K562 (cell line): ENCODE measurements around the gene APPBP2. TPM values are rescaled to one million over a fixed set of nuclear protein-coding genes. Genes with fewer than 3 reads are reported as not detected.

Source experiments
- ATF1 ChIP-seq, 2 experiments: fragments of 450-650 bp in 1 of 2; IDR thresholded peaks; 2 replicates each; pipeline ENCODE4 v1.6.1; 2016; ENCODE audit warnings: missing compliant biosample characterization in 1 of 2, missing genetic modification characterization in 1 of 2
- CBFA2T3 ChIP-seq: fragments of 450-650 bp; IDR thresholded peaks from 2 replicates; pipeline ENCODE4 v1.6.1; 2017
- CHD2 ChIP-seq: IDR thresholded peaks from 2 replicates; pipeline ENCODE4 v1.6.1; 2011; ENCODE audit warnings: low read depth, low read length
- DPF2 ChIP-seq: fragments of 450-650 bp; IDR thresholded peaks from 2 replicates; pipeline ENCODE4 v1.6.1; 2016
- HNRNPH1 ChIP-seq: fragments of 200-400 bp; formaldehyde crosslinking; optimal IDR thresholded peaks from 2 replicates; pipeline ENCODE3; 2017; ENCODE audit warnings: low read depth, mild to moderate bottlenecking, low read length, moderate library complexity
- JUND ChIP-seq, 2 experiments: IDR thresholded peaks; 2 replicates in 1 of 2; 3 replicates in 1 of 2; pipeline ENCODE4 v1.6.1; 2011; ENCODE audit warnings: borderline replicate concordance in 2 of 2, low read depth in 2 of 2, low read length in 2 of 2, improper control_type of control experiment in 1 of 2, missing biosample characterization in 1 of 2, missing genetic modification characterization in 1 of 2, missing genetic modification reagents in 1 of 2
- MBD2 ChIP-seq: sonication (generic); IDR thresholded peaks from 2 replicates; pipeline ENCODE4 v1.6.1; 2016; ENCODE audit warnings: low read depth, borderline replicate concordance
- NELFE ChIP-seq: IDR thresholded peaks from 2 replicates; pipeline ENCODE4 v1.6.1; 2011; ENCODE audit warnings: mild to moderate bottlenecking; ENCODE audit not compliant: insufficient read depth, insufficient read length
- NUFIP1 ChIP-seq: fragments of 450-650 bp; IDR thresholded peaks from 2 replicates; pipeline ENCODE4 v1.6.1; 2018; ENCODE audit not compliant: partially characterized antibody
- TEAD4 ChIP-seq, 2 experiments: sonication (generic) in 1 of 2; formaldehyde crosslinking in 1 of 2; IDR thresholded peaks; 2 replicates each; pipeline versions ENCODE4 v1.6.1 to v1.8.0; 2012 to 2022; ENCODE audit warnings: borderline replicate concordance in 1 of 2, inconsistent platforms in 1 of 2, low read length in 1 of 2, mild to moderate bottlenecking in 1 of 2, missing genetic modification reagents in 1 of 2
- THRA ChIP-seq: fragments of 450-650 bp; IDR thresholded peaks from 2 replicates; pipeline ENCODE4 v1.6.1; 2017; ENCODE audit warnings: mild to moderate bottlenecking, moderate library complexity
- USF1 ChIP-seq: sonication (generic); formaldehyde crosslinking; IDR thresholded peaks from 2 replicates; pipeline ENCODE4 v1.9.0; 2022; ENCODE audit warnings: mild to moderate bottlenecking, missing genetic modification reagents
- XRCC4 ChIP-seq: IDR thresholded peaks from one replicate; pipeline ENCODE4 v1.6.1; 2011; ENCODE audit not compliant: insufficient read depth, insufficient read length; ENCODE audit errors: extremely low read depth
- ZNF239 ChIP-seq: fragments of 250-450 bp; sonication (Bioruptor Pico); IDR thresholded peaks from 2 replicates; pipeline ENCODE4 v1.4.0; 2020; ENCODE audit warnings: mild to moderate bottlenecking
- ZNF253 ChIP-seq: fragments of 250-450 bp; sonication (Bioruptor Pico); conservative IDR thresholded peaks from 2 replicates; pipeline ENCODE4 v1.6.1; 2021; ENCODE audit warnings: mild to moderate bottlenecking
- ZNF318 ChIP-seq, 2 experiments: fragments of 450-650 bp; IDR thresholded peaks; 2 replicates each; pipeline ENCODE4 v1.6.1; 2016; ENCODE audit warnings: mild to moderate bottlenecking in 2 of 2, borderline replicate concordance in 1 of 2, low read depth in 1 of 2, moderate library complexity in 1 of 2
- polyA plus RNA-seq, 8 experiments: library from polyadenylated mRNA; depleted of rRNA in 4 of 8; stranded (reverse) in 5 of 8; unstranded in 3 of 8; fragments of >200 nt; fragmentation: Nextera tagmentation in 2 of 8; fragmentation: Illumina TruSeq in 1 of 8; extraction: Ambion mirVana in 2 of 8; extraction: Trizol in 1 of 8; gene quantifications; 2 replicates each; pipeline versions ENCODE4 v1.2.1 to v1.2.3, GENCODE V29; 2011 to 2014; ENCODE audit warnings: inconsistent platforms in 1 of 8, missing spikeins in 1 of 8
- total RNA-seq, 7 experiments: library from RNA; depleted of rRNA in 6 of 7; stranded (reverse); fragments of >200 nt in 6 of 7; fragmentation: Illumina TruSeq in 2 of 7; extraction: Trizol in 2 of 7; gene quantifications; 2 replicates each; pipeline versions ENCODE4 v1.2.1 to v1.2.3, GENCODE V29; 2011 to 2021; ENCODE audit warnings: low replicate concordance in 1 of 7

APPBP2 gene
- total and polyA plus RNA-seq, 9 of the 15 experiments (the other 6 are each of a cell fraction or from before 2014, with no cell fraction given): 2.7 to 16.8 (median 6.9) TPM

- no peak for TF ChIP-seq USF1 (CRISPR knock-in tag)
- no peak for TF ChIP-seq MBD2
- TF ChIP-seq JUND (IDR thresholded peaks at IDR 0.05; ENCODE audit: borderline replicate concordance, low read depth, low read length): 0 out of 2 replicates have a peak, but pooled peaks have one; percentile 7
- TF ChIP-seq JUND (tag; IDR thresholded peaks at IDR 0.05; ENCODE audit: borderline replicate concordance, low read depth, low read length): no peak
- no peak for TF ChIP-seq XRCC4
- no peak for TF ChIP-seq DPF2
- no peak for TF ChIP-seq ZNF253
- TF ChIP-seq CHD2: no peak
- TF ChIP-seq TEAD4 (IDR thresholded peaks at IDR 0.05; ENCODE audit: low read length): no peak
- no peak for TF ChIP-seq TEAD4 (CRISPR knock-in tag; IDR thresholded peaks at IDR 0.05; ENCODE audit: borderline replicate concordance)
- TF ChIP-seq THRA: no peak
- no peak for TF ChIP-seq ZNF239 (CRISPR knock-in tag)
- TF ChIP-seq NUFIP1: no peak
- TF ChIP-seq CBFA2T3: no peak
- no peak for TF ChIP-seq NELFE
- TF ChIP-seq ATF1 (CRISPR knock-in tag; IDR thresholded peaks at IDR 0.05): no peak
- TF ChIP-seq ATF1 (tag; IDR thresholded peaks at IDR 0.05): no peak
- no peak for TF ChIP-seq ZNF318 (IDR thresholded peaks at IDR 0.05; ENCODE audit: borderline replicate concordance in 1 of 2, low read depth in 1 of 2)
- TF ChIP-seq HNRNPH1: no peak
Measured at GRCh38 chr17:60398227-60398959, 127.6 kb downstream of the APPBP2 start (continued).
